Stimulated activated CD4-positive, alpha-beta T cell treated with anti-CD3 and anti-CD28 coated beads, Interleukin-15, amount 100 ng/mL, for 48 hours (primary cell): ENCODE results near the gene XCR1.
A peak's percentile ranks its signal among the peaks of the same experiment; 100 is the strongest.
"Not testable (repeated sequence)": the region's sequence is repeated elsewhere in the genome, so short reads cannot be mapped to it uniquely, and the experiment has no call there.

Experiments used
- DNase-seq, 2 donors: peaks; one replicate each; pipeline ENCODE4 v3.0.0-alpha.2; 2020; ENCODE audit warnings: low read depth in 2 of 2

The XCR1 gene

GRCh38 chr3:46006238-46007032 is 20.8 kb downstream of the XCR1 start:
- no peak for DNase-seq

GRCh38 chr3:46003706-46004105 is 23.6 kb downstream of the XCR1 start:
- not testable (repeated sequence) for DNase-seq

- no peak for DNase-seq
Measured at GRCh38 chr3:46001178-46001577, 26.1 kb downstream of the XCR1 start.

GRCh38 chr3:45997942-45998341 is 29.3 kb downstream of the XCR1 start:
- no peak for DNase-seq

GRCh38 chr3:45997499-45997898 is 29.8 kb downstream of the XCR1 start:
- DNase-seq = not testable (repeated sequence)

- peak; percentile 81 to 85 for DNase-seq
Measured at GRCh38 chr3:45995236-45996192, 31.8 kb downstream of the XCR1 start, which contains the start of gene FYCO1. Gene FYCO1 (minus strand): TSS chr3:45995824. CDS start chr3:45984910, 10,914 bp downstream.

GRCh38 chr3:45994419-45995235 is 32.7 kb downstream of the XCR1 start:
- no peak for DNase-seq

- DNase-seq = no peak
Measured at GRCh38 chr3:45993421-45994027, 33.8 kb downstream of the XCR1 start.

GRCh38 chr3:45992821-45993221 is 34.5 kb downstream of the XCR1 start:
- DNase-seq = no peak

- no peak for DNase-seq
Measured at GRCh38 chr3:45992133-45992729, 35.1 kb downstream of the XCR1 start.

GRCh38 chr3:45991341-45991740 is 35.9 kb downstream of the XCR1 start:
- no peak for DNase-seq

GRCh38 chr3:45990181-45990580 is 37.1 kb downstream of the XCR1 start:
- DNase-seq = no peak

- no peak for DNase-seq
Measured at GRCh38 chr3:45988804-45989203, 38.5 kb downstream of the XCR1 start.

- DNase-seq = no peak
Measured at GRCh38 chr3:45988362-45988761, 38.9 kb downstream of the XCR1 start.

- DNase-seq = no peak
Measured at GRCh38 chr3:45987368-45988291, 39.7 kb downstream of the XCR1 start.

- DNase-seq = no peak
Measured at GRCh38 chr3:45986303-45986982, 40.8 kb downstream of the XCR1 start.

- no peak for DNase-seq
Measured at GRCh38 chr3:45985532-45986302, 41.6 kb downstream of the XCR1 start.
